ENCODE results near the gene SLC5A3.

DNA sequence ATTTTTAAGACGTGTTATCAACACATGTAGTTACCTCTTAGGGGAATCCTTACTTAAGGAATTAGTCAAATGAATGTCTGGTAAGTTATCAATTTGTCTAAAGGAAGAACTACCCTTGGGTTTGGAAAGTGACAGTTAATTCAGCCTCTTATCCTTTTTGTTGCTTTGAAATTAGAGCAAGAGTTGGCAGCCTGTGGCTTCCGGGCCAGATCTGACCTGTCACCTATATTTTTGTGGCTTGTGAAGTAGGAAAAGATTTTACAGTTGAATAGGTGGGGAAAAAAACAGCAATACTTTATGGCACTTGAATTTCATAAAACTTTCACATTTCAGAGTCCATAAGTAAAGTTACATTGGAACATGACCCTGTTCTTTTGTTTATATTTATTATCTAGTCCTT lies 5.5 kb downstream of the SLC5A3 start:
- TF ChIP-seq, protein P1, sequence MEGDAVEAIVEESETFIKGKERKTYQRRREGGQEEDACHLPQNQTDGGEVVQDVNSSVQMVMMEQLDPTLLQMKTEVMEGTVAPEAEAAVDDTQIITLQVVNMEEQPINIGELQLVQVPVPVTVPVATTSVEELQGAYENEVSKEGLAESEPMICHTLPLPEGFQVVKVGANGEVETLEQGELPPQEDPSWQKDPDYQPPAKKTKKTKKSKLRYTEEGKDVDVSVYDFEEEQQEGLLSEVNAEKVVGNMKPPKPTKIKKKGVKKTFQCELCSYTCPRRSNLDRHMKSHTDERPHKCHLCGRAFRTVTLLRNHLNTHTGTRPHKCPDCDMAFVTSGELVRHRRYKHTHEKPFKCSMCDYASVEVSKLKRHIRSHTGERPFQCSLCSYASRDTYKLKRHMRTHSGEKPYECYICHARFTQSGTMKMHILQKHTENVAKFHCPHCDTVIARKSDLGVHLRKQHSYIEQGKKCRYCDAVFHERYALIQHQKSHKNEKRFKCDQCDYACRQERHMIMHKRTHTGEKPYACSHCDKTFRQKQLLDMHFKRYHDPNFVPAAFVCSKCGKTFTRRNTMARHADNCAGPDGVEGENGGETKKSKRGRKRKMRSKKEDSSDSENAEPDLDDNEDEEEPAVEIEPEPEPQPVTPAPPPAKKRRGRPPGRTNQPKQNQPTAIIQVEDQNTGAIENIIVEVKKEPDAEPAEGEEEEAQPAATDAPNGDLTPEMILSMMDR (IDR thresholded peaks at IDR 0.05; ENCODE audit: low read depth, low read length), result no peak
- TF ChIP-seq POLR2A (IDR thresholded peaks at IDR 0.05; ENCODE audit: extremely low read depth, insufficient read length), result no peak
- TF ChIP-seq, protein P2, sequence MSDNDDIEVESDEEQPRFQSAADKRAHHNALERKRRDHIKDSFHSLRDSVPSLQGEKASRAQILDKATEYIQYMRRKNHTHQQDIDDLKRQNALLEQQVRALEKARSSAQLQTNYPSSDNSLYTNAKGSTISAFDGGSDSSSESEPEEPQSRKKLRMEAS (IDR thresholded peaks at IDR 0.05; ENCODE audit: low read depth, low read length), result no peak
